ENCODE results near the gene GHRH. TPM values are rescaled to one million over a fixed set of nuclear protein-coding genes. Genes with fewer than 3 reads are reported as not detected.

The GHRH gene
- total and polyA plus RNA-seq, 4 donors, result not detected

DNA sequence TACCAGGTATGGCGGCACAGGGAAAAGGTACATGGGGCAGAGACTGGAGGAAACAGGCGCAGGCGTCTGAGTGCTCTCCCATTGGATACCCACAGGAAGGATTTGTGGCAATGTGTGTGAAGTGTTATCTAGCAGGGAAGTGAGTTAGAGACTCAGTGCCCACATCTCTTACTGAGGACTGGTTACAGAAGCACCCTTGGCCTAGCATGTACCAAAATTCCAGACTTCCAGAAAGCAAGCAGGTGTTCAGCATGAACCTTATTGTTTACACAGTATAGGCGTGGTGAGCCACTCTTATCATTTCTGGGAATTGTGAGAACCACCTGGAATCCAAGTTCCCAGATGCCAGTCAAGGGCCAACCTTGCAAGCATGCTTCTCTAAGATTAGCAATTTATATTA lies 42.0 kb upstream of the GHRH start:
- H3K4me1 ChIP-seq (ENCODE audit: control insufficient read depth in 4 of 4, insufficient read depth in 4 of 4, low read length in 3 of 4), result peaks cover 0 to 2% (median 0%) of the 10 kb centered on the region in 4 donors
- no peaks in the 10 kb centered on the region for H3K27me3 ChIP-seq (ENCODE audit: control insufficient read depth in 4 of 4, insufficient read depth in 4 of 4, low read length in 3 of 4)
- 81% methylated on average over 4 of the region's 4 CpGs for WGBS
- no peaks in the 10 kb centered on the region for H3K9me3 ChIP-seq (ENCODE audit: control insufficient read depth in 4 of 4, low read length in 3 of 4)
- no peak overlapping the region for H3K4me3 ChIP-seq (ENCODE audit: low read depth in 1 of 3, low read length in 3 of 3)
- peaks cover 4 to 24% (median 19%) of the 10 kb centered on the region in 4 donors for H3K36me3 ChIP-seq (ENCODE audit: control insufficient read depth in 4 of 4, insufficient read depth in 3 of 4, low read depth in 1 of 4, low read length in 3 of 4)
- H3K27ac ChIP-seq (ENCODE audit: low read depth in 1 of 2, low read length in 2 of 2), result no peak overlapping the region
- H3K9ac ChIP-seq (ENCODE audit: low read depth in 1 of 2, low read length in 2 of 2), result no peak overlapping the region
- DNase-seq (ENCODE audit: low spot score), result no peak
- no peak for TF ChIP-seq YY1 (IDR thresholded peaks at IDR 0.05)
- no peak for TF ChIP-seq TAF1 (conservative IDR thresholded peaks at IDR 0.05)
- no peak for TF ChIP-seq NR2F2 (IDR thresholded peaks at IDR 0.05)
- no peak for TF ChIP-seq EGR1 (IDR thresholded peaks at IDR 0.05; ENCODE audit: low read depth in 2 of 2)

DNA sequence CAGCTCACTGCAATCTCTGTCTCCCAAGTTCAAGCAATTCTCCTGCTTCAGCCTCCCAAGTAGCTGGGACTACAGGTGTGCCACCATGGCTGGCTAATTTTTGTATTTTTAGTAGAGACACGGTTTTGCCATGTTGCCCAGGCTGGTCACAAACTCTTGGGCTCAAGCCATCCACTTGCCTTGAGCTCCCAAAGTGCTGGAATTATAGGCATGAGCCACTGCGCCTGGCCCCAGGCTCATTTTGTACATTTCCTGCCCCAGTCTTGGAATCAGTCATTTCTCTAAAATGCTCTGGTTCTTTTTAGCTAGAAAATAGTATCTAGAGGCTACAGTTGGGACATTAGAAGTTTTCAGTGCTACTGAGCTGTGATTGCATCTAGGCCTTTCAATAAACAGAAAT lies 41.4 kb upstream of the GHRH start:
- Histone ChIP-seq H3K4me1 (ENCODE audit: control insufficient read depth in 4 of 4, insufficient read depth in 4 of 4, low read length in 3 of 4) (peaks cover 0 to under 1% (median 0%) of the 10 kb centered on the region in 4 donors), H3K27me3 (ENCODE audit: control insufficient read depth in 4 of 4, insufficient read depth in 4 of 4, low read length in 3 of 4) (no peaks in the 10 kb centered on the region), H3K36me3 (ENCODE audit: control insufficient read depth in 4 of 4, insufficient read depth in 3 of 4, low read depth in 1 of 4, low read length in 3 of 4) (peaks cover 4 to 22% (median 19%) of the 10 kb centered on the region in 4 donors), H3K9me3 (ENCODE audit: control insufficient read depth in 4 of 4, low read length in 3 of 4) (no peaks in the 10 kb centered on the region), H3K9ac (ENCODE audit: low read depth in 1 of 2, low read length in 2 of 2) (no peak overlapping the region), H3K4me3 (ENCODE audit: low read depth in 1 of 3, low read length in 3 of 3) (no peak overlapping the region), H3K27ac (ENCODE audit: low read depth in 1 of 2, low read length in 2 of 2) (no peak overlapping the region)
- DNase-seq (ENCODE audit: low spot score), result no peak
- TF ChIP-seq FOXA1 (IDR thresholded peaks at IDR 0.05), result no peak
- WGBS, result 91% methylated on average over 2 of the region's 2 CpGs

DNA sequence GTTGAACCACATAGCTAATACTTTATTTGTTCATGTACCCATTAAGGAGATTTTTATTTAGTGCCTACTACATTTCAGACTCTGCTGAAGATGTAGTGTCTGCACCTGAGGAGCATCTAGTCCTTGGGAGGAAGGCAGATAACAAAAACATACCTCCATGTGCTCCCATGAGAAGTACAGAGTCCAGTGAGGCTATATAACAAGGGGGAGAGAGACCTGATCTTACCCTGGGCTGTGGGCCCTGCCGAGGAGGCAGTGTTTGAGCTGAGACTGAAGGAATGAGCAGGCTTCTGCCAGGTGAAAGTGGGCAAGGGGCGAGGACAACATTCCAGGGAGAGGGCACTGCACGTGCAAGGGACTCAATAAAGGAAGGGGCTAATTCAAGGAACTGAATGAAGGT lies 39.9 kb upstream of the GHRH start:
- Histone ChIP-seq H3K4me1 (ENCODE audit: control insufficient read depth in 4 of 4, insufficient read depth in 4 of 4, low read length in 3 of 4) (peaks cover 0 to 2% (median 0%) of the 10 kb centered on the region in 4 donors), H3K4me3 (ENCODE audit: low read depth in 1 of 3, low read length in 3 of 3) (no peak overlapping the region), H3K36me3 (ENCODE audit: control insufficient read depth in 4 of 4, insufficient read depth in 3 of 4, low read depth in 1 of 4, low read length in 3 of 4) (peaks cover 4 to 20% (median 16%) of the 10 kb centered on the region in 4 donors), H3K9ac (ENCODE audit: low read depth in 1 of 2, low read length in 2 of 2) (no peak overlapping the region), H3K27ac (ENCODE audit: low read depth in 1 of 2, low read length in 2 of 2) (no peak overlapping the region), H3K9me3 (ENCODE audit: control insufficient read depth in 4 of 4, low read length in 3 of 4) (no peaks in the 10 kb centered on the region), H3K27me3 (ENCODE audit: control insufficient read depth in 4 of 4, insufficient read depth in 4 of 4, low read length in 3 of 4) (no peaks in the 10 kb centered on the region)
- 97% methylated on average over 3 of the region's 3 CpGs for WGBS
- TF ChIP-seq TAF1 (conservative IDR thresholded peaks at IDR 0.05) (no peak), YY1 (IDR thresholded peaks at IDR 0.05) (no peak), HNF4G (IDR thresholded peaks at IDR 0.05) (no peak), FOXA1 (IDR thresholded peaks at IDR 0.05) (no peak), HNF4A (conservative IDR thresholded peaks at IDR 0.05) (no peak), JUND (IDR thresholded peaks at IDR 0.05) (no peak), EGR1 (IDR thresholded peaks at IDR 0.05; ENCODE audit: low read depth in 2 of 2) (no peak), NR2F2 (IDR thresholded peaks at IDR 0.05) (no peak), FOXA2 (IDR thresholded peaks at IDR 0.05) (no peak), SP1 (IDR thresholded peaks at IDR 0.05) (no peak), GABPA (IDR thresholded peaks at IDR 0.05 in 1 of 2, conservative IDR thresholded peaks at IDR 0.05 in 1 of 2) (no peak), RXRA (IDR thresholded peaks at IDR 0.05) (no peak), RAD21 (IDR thresholded peaks at IDR 0.05) (no peak)
- TF ChIP-seq, protein P1, sequence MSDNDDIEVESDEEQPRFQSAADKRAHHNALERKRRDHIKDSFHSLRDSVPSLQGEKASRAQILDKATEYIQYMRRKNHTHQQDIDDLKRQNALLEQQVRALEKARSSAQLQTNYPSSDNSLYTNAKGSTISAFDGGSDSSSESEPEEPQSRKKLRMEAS (IDR thresholded peaks at IDR 0.05), result no peak
- TF ChIP-seq, protein P2, sequence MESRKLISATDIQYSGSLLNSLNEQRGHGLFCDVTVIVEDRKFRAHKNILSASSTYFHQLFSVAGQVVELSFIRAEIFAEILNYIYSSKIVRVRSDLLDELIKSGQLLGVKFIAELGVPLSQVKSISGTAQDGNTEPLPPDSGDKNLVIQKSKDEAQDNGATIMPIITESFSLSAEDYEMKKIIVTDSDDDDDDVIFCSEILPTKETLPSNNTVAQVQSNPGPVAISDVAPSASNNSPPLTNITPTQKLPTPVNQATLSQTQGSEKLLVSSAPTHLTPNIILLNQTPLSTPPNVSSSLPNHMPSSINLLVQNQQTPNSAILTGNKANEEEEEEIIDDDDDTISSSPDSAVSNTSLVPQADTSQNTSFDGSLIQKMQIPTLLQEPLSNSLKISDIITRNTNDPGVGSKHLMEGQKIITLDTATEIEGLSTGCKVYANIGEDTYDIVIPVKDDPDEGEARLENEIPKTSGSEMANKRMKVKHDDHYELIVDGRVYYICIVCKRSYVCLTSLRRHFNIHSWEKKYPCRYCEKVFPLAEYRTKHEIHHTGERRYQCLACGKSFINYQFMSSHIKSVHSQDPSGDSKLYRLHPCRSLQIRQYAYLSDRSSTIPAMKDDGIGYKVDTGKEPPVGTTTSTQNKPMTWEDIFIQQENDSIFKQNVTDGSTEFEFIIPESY (IDR thresholded peaks at IDR 0.05), result no peak
- TF ChIP-seq, protein P3, sequence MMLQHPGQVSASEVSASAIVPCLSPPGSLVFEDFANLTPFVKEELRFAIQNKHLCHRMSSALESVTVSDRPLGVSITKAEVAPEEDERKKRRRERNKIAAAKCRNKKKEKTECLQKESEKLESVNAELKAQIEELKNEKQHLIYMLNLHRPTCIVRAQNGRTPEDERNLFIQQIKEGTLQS (IDR thresholded peaks at IDR 0.05), result no peak
- TF ChIP-seq, protein P4, sequence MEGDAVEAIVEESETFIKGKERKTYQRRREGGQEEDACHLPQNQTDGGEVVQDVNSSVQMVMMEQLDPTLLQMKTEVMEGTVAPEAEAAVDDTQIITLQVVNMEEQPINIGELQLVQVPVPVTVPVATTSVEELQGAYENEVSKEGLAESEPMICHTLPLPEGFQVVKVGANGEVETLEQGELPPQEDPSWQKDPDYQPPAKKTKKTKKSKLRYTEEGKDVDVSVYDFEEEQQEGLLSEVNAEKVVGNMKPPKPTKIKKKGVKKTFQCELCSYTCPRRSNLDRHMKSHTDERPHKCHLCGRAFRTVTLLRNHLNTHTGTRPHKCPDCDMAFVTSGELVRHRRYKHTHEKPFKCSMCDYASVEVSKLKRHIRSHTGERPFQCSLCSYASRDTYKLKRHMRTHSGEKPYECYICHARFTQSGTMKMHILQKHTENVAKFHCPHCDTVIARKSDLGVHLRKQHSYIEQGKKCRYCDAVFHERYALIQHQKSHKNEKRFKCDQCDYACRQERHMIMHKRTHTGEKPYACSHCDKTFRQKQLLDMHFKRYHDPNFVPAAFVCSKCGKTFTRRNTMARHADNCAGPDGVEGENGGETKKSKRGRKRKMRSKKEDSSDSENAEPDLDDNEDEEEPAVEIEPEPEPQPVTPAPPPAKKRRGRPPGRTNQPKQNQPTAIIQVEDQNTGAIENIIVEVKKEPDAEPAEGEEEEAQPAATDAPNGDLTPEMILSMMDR (IDR thresholded peaks at IDR 0.05; ENCODE audit: low read depth, low read length, missing input control), result no peak
- TF ChIP-seq, protein P5, sequence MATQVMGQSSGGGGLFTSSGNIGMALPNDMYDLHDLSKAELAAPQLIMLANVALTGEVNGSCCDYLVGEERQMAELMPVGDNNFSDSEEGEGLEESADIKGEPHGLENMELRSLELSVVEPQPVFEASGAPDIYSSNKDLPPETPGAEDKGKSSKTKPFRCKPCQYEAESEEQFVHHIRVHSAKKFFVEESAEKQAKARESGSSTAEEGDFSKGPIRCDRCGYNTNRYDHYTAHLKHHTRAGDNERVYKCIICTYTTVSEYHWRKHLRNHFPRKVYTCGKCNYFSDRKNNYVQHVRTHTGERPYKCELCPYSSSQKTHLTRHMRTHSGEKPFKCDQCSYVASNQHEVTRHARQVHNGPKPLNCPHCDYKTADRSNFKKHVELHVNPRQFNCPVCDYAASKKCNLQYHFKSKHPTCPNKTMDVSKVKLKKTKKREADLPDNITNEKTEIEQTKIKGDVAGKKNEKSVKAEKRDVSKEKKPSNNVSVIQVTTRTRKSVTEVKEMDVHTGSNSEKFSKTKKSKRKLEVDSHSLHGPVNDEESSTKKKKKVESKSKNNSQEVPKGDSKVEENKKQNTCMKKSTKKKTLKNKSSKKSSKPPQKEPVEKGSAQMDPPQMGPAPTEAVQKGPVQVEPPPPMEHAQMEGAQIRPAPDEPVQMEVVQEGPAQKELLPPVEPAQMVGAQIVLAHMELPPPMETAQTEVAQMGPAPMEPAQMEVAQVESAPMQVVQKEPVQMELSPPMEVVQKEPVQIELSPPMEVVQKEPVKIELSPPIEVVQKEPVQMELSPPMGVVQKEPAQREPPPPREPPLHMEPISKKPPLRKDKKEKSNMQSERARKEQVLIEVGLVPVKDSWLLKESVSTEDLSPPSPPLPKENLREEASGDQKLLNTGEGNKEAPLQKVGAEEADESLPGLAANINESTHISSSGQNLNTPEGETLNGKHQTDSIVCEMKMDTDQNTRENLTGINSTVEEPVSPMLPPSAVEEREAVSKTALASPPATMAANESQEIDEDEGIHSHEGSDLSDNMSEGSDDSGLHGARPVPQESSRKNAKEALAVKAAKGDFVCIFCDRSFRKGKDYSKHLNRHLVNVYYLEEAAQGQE (IDR thresholded peaks at IDR 0.05), result no peak
- no peak for DNase-seq (ENCODE audit: low spot score)

Data from liver (tissue), 9 donors.